ENCODE measurements around the gene RNF7.
"Not testable (repeated sequence)": the region's sequence is repeated elsewhere in the genome, so short reads cannot be mapped to it uniquely, and the experiment has no call there.

RNF7 gene

DNA sequence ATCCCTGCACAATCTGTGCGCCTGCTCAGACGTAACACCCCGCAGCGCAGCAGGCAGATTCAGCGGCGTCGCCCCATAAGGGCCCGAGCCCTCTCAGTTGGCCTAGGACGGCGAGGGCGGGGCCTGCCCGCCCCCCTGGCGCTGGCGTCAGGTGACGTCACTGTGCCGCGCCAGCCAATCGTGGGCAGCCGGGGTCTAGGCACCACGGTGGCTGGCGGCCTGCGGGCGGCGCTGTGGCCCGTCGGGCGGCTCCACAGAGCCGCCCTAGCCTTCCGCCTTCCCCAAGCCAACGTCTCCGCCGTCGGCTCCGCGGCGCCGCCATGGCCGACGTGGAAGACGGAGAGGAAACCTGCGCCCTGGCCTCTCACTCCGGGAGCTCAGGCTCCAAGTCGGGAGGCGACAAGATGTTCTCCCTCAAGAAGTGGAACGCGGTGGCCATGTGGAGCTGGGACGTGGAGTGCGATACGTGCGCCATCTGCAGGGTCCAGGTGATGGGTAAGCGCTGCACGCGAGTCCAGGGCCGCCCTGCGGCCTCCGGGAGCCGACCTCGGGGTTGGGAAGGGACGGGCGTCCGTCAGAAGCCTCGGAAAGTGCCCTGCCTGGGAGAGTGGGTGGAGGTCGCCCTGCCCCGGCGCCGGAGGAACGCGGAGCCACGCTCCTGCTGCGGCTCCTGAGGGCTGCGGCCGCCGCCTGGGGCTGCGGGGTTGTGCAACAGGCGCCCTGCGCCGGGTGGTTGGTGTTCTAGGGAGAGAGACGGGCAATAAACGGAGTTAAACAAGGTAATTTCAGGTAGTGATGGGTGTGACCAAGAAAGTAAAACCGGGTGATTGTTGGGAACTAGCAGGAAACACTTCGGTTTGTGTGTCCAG, at the start of gene RNF7:
TSS of gene RNF7 (plus strand) at position 277 of the 869 bp plus-strand sequence. CDS start at position 321, 44 bp downstream.
- peak; percentile 92 to 94 for DNase-seq

GRCh38 chr3:141690431-141691072, 47.5 kb upstream of the RNF7 start:
- peak; percentile 44 to 52 for DNase-seq

GRCh38 chr3:141691471-141691870, 46.6 kb upstream of the RNF7 start:
- DNase-seq, result not testable (repeated sequence)

DNA sequence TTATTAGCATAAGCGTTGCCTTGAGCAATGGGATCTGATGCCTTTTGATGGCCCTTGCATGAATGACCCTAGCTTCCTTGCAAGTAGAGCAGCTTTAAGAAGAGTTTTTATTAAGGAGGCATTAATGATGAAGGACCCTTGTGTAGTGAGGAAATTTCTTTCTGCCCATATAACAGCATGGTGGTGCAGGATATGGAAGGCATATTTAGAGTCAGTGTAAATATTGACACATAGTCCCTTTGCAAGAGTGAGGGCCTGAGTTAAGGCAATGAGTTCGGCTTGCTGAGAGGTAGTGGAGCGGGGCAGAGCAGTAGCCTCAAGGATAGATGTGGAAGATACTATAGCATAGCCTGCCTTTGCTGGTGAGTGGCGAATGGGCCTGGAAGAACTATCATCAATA, 45.1 kb upstream of the RNF7 start:
- not testable (repeated sequence) for DNase-seq

DNA sequence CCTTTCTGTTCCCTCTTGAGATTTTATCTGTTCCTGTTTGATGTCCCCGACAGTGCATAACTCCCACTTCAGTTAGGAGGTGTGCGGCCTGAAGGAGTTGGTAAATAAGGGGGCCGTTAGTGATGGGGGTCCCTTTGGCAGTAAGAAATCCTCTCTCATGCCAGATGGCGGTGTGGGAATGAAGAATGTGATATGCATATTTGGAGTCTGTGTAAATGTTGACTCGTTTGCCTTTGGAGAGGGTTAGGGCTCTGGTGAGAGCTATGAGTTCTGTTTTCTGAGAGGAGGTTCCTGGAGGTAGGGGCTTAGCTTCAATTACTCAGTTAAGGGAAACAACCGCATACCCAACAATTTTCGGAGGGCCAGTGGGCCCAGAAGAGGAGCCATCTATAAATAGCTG, 38.8 kb upstream of the RNF7 start:
- no peak for DNase-seq

GRCh38 chr3:141699897-141700296, 38.2 kb upstream of the RNF7 start:
- no peak for DNase-seq

DNA sequence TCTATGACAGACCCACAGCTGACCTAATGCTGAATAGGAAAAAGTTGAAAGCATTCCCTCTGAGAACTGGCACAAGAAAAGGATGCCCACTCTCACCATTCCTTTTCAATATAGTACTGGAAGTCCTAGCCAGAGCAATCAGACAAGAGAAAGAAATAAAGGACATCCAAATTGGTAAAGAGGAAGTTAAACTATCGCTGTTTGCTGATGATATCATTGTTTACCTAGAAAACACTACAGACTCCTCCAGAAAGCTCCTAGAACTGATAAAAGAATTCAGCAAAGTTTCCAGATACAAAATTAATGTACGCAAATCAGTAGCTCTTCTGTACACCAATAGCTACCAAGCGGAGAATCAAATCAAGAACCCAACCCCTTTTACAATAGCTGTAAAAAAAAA, 34.7 kb upstream of the RNF7 start:
- not testable (repeated sequence) for DNase-seq

GRCh38 chr3:141707741-141708203, 30.3 kb upstream of the RNF7 start:
- DNase-seq, result no peak

DNA sequence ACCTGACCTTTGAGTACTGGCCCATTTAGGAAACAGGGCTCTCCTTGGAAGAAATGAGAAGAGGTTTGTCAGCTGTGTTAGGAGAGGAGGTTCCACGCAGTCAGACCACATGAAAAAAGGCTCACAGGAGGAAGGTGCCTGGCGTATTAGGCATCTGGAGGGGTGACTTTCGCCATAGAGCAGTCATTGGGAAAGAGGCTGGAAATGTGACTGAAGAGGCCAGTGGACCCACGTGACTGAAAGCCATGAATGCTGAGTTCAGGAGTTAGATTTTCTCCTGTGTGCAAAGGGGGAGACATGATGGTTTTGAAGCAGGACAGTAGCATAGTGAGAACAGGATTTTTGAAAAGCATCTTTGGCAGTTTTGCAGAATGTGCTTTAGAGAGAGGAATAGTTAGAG, 29.7 kb upstream of the RNF7 start:
- no peak for DNase-seq

GRCh38 chr3:141709126-141709770, 28.9 kb upstream of the RNF7 start:
- no peak for DNase-seq

- DNase-seq, result no peak
These were observed 28.0 kb upstream of the RNF7 start for GRCh38 chr3:141710121-141710520.

DNA sequence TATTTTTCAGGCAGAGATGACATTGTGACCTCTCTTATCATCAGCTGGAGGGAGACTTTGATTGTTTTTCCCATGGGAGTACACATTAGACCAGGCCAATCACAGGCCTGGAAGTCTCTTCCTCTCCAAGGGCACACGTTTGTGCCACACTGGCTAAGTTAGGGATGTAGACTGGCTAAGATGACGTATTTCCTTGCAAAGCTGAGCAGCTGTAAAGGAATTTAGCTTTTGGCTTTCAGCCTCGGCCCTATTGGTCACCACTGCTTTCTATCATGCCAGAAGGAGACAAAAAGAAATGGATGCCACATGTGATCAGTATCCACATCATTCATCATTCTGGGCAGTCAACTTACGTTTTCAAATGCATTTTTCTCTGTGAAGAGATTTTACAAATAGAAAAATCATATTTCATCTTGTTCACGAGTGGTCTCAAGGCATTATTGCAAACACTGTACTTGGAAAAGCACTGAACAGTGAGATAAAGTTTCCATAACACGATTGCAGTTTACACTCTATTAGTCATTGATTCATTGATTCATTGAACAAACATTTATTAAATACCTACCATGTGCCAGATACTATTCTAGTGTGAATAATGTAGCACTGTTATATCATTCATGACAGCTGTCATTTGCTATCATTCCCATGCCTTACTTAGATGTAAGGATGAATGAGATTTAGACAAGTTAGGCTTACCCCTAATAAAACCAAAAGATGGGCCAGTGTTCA, 27.0 kb upstream of the RNF7 start:
- DNase-seq, result no peak

DNA sequence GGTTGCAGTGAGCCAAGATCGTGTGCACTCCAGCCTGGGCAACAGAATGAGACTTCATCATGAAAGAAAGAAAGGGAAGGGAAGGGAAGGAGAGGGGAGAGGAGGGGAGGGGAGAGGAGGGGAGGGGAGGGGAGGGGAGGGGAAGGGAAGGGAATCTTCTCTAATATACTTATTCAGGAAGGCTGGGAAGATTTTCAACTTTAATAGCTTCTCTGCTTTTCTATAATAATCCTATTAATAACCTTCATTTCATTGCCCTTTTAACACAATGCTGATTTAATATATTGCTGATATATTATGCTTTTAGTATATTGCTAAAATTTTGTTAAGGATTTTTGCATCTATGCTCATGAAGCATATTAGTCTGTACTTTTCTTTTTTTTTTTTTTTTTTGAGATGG, 23.4 kb upstream of the RNF7 start:
- no peak for DNase-seq

DNA sequence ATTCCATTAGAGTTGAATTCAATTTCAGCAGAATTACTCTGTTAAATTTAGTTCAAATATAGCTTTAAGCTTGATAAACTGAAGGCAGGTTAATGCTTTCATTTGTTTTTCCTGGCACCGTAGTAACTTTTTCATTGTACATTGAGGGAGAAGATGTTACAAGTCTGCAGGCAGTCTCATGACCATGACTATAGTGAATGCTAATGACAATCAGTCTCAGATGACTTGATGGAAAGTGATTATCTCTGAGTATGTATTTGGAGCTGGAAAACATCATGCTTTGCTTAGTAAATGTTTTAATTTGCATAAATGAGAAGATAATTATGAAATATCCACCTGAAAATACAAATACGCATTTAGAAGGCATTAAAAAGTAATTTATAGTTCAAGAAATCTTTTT, 16.0 kb upstream of the RNF7 start:
- DNase-seq, result no peak

DNA sequence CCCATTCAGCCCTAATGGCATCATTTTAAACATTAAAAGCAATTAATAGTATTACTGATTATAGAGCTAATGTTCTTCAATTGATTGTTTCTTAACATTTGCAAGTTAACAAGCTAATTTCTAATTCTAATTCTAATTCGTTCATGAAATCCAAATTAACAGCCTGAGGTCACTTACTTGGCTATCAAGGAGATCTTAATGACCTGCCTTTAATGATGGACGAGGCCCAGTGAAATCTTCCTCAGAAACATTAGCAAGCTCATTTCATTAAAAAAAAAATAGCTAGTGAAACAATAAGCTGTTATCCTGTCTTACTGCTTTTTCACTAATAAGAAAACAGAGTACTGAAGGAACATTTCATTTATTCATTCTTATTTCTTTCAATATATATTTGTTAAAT, 15.4 kb upstream of the RNF7 start:
- DNase-seq, result no peak

DNA sequence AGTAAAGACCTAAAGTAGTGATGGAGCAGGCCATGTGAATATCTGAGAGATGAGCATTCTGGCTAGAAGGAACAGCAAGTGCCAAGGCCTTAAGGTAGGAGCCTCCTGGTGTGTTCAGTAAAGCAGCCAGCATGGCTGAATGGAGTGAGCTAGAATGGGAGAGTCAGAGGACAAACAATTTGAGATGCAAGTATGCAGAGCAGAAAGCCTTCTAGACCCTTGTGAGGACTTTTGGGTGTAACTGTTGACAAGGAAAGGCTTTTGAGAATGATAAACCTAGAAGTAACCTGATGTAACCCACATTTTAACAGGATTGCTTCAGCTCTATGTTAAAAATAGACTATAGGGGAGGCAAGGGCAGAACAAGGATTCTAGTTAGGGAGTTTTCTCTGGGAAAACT, 14.8 kb upstream of the RNF7 start:
- no peak for DNase-seq

GRCh38 chr3:141724186-141724585, 13.9 kb upstream of the RNF7 start:
- DNase-seq, result no peak

DNA sequence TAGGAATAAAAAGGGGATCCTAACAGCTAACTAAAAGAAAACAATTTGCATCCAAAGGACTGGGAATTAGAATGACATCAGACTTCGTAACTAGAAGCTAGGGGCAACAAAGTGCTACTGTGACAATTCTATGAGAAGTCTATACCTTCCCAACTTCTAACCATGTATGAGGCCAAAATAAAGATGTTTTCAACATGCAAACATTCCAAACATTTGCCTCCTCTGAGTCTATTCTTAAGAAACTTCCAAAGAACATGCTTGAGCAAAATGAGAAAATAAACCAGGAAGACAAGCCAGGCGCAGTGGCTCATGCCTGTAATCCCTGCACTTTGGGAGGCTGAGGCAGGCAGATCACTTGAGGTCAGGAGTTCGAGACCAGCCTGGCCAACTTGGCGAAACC, 13.1 kb upstream of the RNF7 start:
- no peak for DNase-seq

GRCh38 chr3:141726483-141726882, 11.6 kb upstream of the RNF7 start:
- DNase-seq, result no peak

DNA sequence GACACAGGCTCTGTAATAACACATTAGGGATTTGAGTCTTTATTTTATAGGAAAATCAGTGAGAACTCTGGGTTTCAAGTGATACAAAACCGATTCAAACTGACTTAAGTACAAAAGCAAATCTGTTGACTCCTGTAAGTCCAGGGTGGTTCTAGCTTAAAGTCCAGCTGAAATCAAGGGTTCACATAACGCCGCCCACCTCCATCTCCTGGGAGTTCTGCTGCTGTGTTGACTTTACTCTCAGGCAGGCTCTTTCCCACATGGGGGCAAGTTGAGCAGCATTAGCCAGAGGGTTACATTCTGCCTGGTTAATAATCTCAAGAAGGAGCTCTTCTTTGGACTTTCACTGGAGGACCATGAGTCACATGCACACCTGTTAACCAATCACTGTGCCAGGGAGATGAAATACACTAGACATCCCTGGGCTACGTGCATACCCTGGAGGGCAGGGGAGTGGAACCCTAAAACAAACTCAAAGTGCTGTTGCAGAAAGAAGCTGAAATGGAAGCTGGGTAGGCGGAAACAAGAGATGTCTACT, 9.7 kb upstream of the RNF7 start:
- no peak for DNase-seq

DNA sequence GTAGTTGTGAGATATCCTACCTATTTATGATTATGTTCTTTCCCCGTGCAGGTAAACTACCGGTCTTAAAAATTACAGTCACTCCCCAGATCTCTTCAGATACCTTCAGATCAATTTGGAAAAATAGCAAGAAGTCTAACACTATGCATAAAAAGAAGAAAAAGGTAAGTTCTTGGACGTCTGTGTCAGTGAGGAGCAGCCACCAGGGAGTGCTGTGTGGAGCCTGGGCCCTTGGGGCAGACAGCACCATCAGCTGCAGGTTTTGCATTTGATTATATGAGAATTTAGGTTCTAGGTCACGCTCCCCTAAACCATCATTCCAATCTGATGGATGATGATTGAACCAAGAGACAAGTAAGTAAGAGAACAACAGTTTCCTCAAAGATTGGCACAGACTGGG, 8.9 kb upstream of the RNF7 start:
- peak; percentile 7 to 10 for DNase-seq

DNA sequence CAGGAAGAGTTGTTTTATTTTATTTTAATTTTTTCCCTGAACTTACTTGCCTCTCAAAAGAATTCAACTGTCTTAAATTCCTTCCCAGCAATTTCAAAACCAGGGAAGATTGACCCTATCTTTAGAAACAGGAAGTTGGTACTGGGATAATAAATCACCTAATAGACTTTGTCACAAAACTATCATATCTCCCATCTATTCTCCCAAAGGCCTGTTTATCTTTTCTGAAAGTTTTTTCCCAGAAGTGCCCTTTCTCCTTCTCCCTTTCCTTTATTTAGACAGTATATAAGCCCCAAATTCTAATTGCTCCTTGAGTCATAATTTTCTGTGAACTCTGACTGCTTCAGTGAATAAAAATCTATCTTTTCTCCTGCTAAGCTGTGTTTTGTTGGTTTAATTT, 2.9 kb upstream of the RNF7 start:
- DNase-seq, result no peak

Data from Kasumi-1 (cell line).